ENCODE results near the gene POU6F2.

DNA sequence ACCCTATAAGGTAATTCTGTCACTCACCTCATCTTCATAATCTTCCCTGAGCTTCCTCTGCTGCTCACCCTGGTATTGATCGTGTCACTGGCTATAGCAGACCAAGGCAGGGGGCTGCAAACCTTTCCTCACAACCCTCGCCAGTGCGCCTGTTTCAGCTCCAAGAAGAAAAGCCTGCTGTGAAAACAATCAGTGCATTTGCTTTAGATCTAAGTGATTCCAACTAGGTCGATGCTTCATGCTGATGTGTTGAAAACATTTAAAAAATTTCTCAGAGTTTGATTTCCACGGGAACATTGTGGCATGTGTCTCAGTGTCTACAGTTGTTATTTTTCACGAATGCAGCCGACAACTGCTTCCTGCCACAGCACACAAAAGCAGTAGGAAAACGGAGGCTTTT lies 27.3 kb downstream of the POU6F2 start:
- TF ChIP-seq, protein P1, sequence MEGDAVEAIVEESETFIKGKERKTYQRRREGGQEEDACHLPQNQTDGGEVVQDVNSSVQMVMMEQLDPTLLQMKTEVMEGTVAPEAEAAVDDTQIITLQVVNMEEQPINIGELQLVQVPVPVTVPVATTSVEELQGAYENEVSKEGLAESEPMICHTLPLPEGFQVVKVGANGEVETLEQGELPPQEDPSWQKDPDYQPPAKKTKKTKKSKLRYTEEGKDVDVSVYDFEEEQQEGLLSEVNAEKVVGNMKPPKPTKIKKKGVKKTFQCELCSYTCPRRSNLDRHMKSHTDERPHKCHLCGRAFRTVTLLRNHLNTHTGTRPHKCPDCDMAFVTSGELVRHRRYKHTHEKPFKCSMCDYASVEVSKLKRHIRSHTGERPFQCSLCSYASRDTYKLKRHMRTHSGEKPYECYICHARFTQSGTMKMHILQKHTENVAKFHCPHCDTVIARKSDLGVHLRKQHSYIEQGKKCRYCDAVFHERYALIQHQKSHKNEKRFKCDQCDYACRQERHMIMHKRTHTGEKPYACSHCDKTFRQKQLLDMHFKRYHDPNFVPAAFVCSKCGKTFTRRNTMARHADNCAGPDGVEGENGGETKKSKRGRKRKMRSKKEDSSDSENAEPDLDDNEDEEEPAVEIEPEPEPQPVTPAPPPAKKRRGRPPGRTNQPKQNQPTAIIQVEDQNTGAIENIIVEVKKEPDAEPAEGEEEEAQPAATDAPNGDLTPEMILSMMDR (IDR thresholded peaks at IDR 0.05), result no peak
- TF ChIP-seq, protein P2, sequence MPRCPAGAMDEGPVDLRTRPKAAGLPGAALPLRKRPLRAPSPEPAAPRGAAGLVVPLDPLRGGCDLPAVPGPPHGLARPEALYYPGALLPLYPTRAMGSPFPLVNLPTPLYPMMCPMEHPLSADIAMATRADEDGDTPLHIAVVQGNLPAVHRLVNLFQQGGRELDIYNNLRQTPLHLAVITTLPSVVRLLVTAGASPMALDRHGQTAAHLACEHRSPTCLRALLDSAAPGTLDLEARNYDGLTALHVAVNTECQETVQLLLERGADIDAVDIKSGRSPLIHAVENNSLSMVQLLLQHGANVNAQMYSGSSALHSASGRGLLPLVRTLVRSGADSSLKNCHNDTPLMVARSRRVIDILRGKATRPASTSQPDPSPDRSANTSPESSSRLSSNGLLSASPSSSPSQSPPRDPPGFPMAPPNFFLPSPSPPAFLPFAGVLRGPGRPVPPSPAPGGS (IDR thresholded peaks at IDR 0.05), result no peak
